OCI-LY1 (cell line): ENCODE results near the gene CLK2.

Source experiments
- H2AFZ ChIP-seq: fragments of 200-600 bp; sonication (generic), shearing (Covaris generic); 2 replicates; pipeline ENCODE4 v1.6.0; 2014; ENCODE audit warnings: antibody characterized with exemption, mild to moderate bottlenecking, low read length
- H3F3A ChIP-seq: fragments of 200-600 bp; sonication (generic), shearing (Covaris generic); 2 replicates; pipeline ENCODE4 v1.6.0; 2014; ENCODE audit warnings: mild to moderate bottlenecking, antibody characterized with exemption, low read length, moderate library complexity; ENCODE audit not compliant: insufficient read depth
- H3K27ac ChIP-seq: fragments of 200-600 bp; sonication (generic); 2 replicates; pipeline ENCODE4 v1.5.1; 2014; ENCODE audit warnings: low read length, mixed run types, mild to moderate bottlenecking, low read depth; ENCODE audit not compliant: poor library complexity, severe bottlenecking
- H3K27me3 ChIP-seq: fragments of 200-600 bp; sonication (generic); 2 replicates; pipeline ENCODE4 v1.6.0; 2014; ENCODE audit warnings: antibody characterized with exemption, mild to moderate bottlenecking, low read length, moderate library complexity; ENCODE audit not compliant: insufficient read depth
- H3K36me3 ChIP-seq: fragments of 200-600 bp; sonication (generic); 2 replicates; pipeline ENCODE4 v1.6.1; 2014; ENCODE audit warnings: mild to moderate bottlenecking, antibody characterized with exemption, low read length, moderate library complexity, mixed read lengths; ENCODE audit not compliant: insufficient read depth
- H3K4me1 ChIP-seq: fragments of 200-600 bp; sonication (generic); 2 replicates; pipeline ENCODE4 v1.5.1; 2014; ENCODE audit warnings: mild to moderate bottlenecking, low read length, moderate library complexity; ENCODE audit not compliant: insufficient read depth, severe bottlenecking
- H3K4me2 ChIP-seq: fragments of 200-600 bp; sonication (generic), shearing (Covaris generic); 2 replicates; pipeline ENCODE4 v1.6.1; 2014; ENCODE audit warnings: low read length
- H3K4me3 ChIP-seq: fragments of 200-600 bp; sonication (generic); 2 replicates; pipeline ENCODE4 v1.5.1; 2014; ENCODE audit warnings: low read length, low read depth, mild to moderate bottlenecking, mixed read lengths; ENCODE audit not compliant: poor library complexity, severe bottlenecking
- H3K79me2 ChIP-seq: fragments of 200-600 bp; shearing (Covaris generic); 2 replicates; pipeline ENCODE4 v1.6.1; 2016; ENCODE audit warnings: mixed run types, low read length, mixed read lengths; ENCODE audit not compliant: insufficient read depth
- H3K9ac ChIP-seq: fragments of 200-600 bp; sonication (generic), shearing (Covaris generic); 2 replicates; pipeline ENCODE4 v1.6.1; 2014; ENCODE audit warnings: mild to moderate bottlenecking, low read length, mixed read lengths
- H3K9me2 ChIP-seq: fragments of 200-600 bp; sonication (generic), shearing (Covaris generic); 2 replicates; pipeline ENCODE4 v1.6.1; 2014; ENCODE audit warnings: low read depth, mild to moderate bottlenecking, low read length, mixed read lengths
- H3K9me3 ChIP-seq: fragments of 200-600 bp; shearing (Covaris generic); 2 replicates; pipeline ENCODE4 v1.6.1; 2014; ENCODE audit warnings: low read length, mixed read lengths
- H4K20me1 ChIP-seq: fragments of 200-600 bp; sonication (generic), shearing (Covaris generic); 2 replicates; pipeline ENCODE4 v1.6.0; 2016; ENCODE audit warnings: mild to moderate bottlenecking, low read length; ENCODE audit not compliant: insufficient read depth
- CTCF ChIP-seq: fragments of 200-600 bp; sonication (generic), shearing (Covaris generic); IDR thresholded peaks from 2 replicates; pipeline ENCODE4 v1.5.1; 2017; ENCODE audit warnings: mild to moderate bottlenecking, antibody characterized with exemption, low read length, moderate library complexity, mixed read lengths
- EZH2 ChIP-seq: fragments of 200-600 bp; sonication (generic), shearing (Covaris generic); IDR thresholded peaks from 2 replicates; pipeline ENCODE4 v1.8.0; 2017; ENCODE audit warnings: borderline replicate concordance, mixed run types, mild to moderate bottlenecking, antibody characterized with exemption, low read length, moderate library complexity, mixed read lengths

CLK2 gene

GRCh38 chr1:155263067-155263466, 10.2 kb downstream of the CLK2 start:
- H3K9me2 ChIP-seq = no peaks in the 10 kb centered on the region
- peaks cover 17% of the 10 kb centered on the region for H3K4me1 ChIP-seq
- H3K4me2 ChIP-seq = no peak overlapping the region
- peaks cover 67% of the 10 kb centered on the region for H3K36me3 ChIP-seq
- H3K9ac ChIP-seq = no peak overlapping the region
- no peaks in the 10 kb centered on the region for H3K9me3 ChIP-seq
- no peaks in the 10 kb centered on the region for H4K20me1 ChIP-seq
- H3K27ac ChIP-seq = peak overlapping the region; percentile 47
- peaks cover 8% of the 10 kb centered on the region; the same call in 1 of the 2 replicates for H3K79me2 ChIP-seq
- H3K27me3 ChIP-seq = no peaks in the 10 kb centered on the region
- H2AFZ ChIP-seq = no peak overlapping the region
- H3K4me3 ChIP-seq = no peak overlapping the region
- TF ChIP-seq CTCF (no peak), EZH2 (no peak)
- peaks cover 18% of the 10 kb centered on the region for H3F3A ChIP-seq

- peaks cover 62% of the 10 kb centered on the region for H3K36me3 ChIP-seq
- peak within 1 kb of the TSS; percentile 78 for H3K4me3 ChIP-seq
- H3K4me2 ChIP-seq = peak within 1 kb of the TSS; percentile 97
- no peak within 1 kb of the TSS for H2AFZ ChIP-seq
- H4K20me1 ChIP-seq = no peaks in the 10 kb centered on the region
- TF ChIP-seq EZH2 (no peak), CTCF (no peak)
- H3K4me1 ChIP-seq = peaks cover 17% of the 10 kb centered on the region
- H3K79me2 ChIP-seq = peaks cover 8% of the 10 kb centered on the region; the same call in 1 of the 2 replicates
- peak within 1 kb of the TSS; percentile 47 for H3K27ac ChIP-seq
- H3K9me2 ChIP-seq = no peaks in the 10 kb centered on the region
- peaks cover 18% of the 10 kb centered on the region for H3F3A ChIP-seq
- no peaks in the 10 kb centered on the region for H3K27me3 ChIP-seq
- H3K9ac ChIP-seq = peak within 1 kb of the TSS; percentile 85
- no peaks in the 10 kb centered on the region for H3K9me3 ChIP-seq
Observed at GRCh38 chr1:155261852-155262673, 11.2 kb downstream of the CLK2 start, which contains the start of gene SCAMP3. TSS of gene SCAMP3 (minus strand) at chr1:155262360. CDS start at chr1:155262151, 209 bp downstream.

- Histone ChIP-seq H3K27ac (peak overlapping the region; percentile 30), H3K9ac (peak overlapping the region; percentile 85), H3K4me2 (peak overlapping the region; percentile 97), H3K79me2 (peaks cover 8% of the 10 kb centered on the region; the same call in 1 of the 2 replicates), H4K20me1 (no peaks in the 10 kb centered on the region), H2AFZ (no peak overlapping the region), H3K4me3 (peak overlapping the region; percentile 78), H3F3A (peaks cover 18% of the 10 kb centered on the region), H3K9me2 (no peaks in the 10 kb centered on the region), H3K9me3 (no peaks in the 10 kb centered on the region), H3K4me1 (peaks cover 17% of the 10 kb centered on the region), H3K27me3 (no peaks in the 10 kb centered on the region), H3K36me3 (peaks cover 59% of the 10 kb centered on the region)
- 0 out of 2 replicates have a peak, but pooled peaks have one; percentile 5 for TF ChIP-seq CTCF
- TF ChIP-seq EZH2 = no peak
Observed at GRCh38 chr1:155261493-155261851, 11.8 kb downstream of the CLK2 start.
